Testis (tissue), 3 donors: ENCODE measurements around the gene LBH. TPM values are rescaled to one million over a fixed set of nuclear protein-coding genes. Genes with fewer than 3 reads are reported as not detected.

Source experiments
- DNase-seq: peaks from one replicate; pipeline ENCODE4 v3.0.0-alpha.2; 2019
- H3K27ac ChIP-seq, 2 donors: fragments of 200-600 bp; sonication (generic); one replicate each; pipeline ENCODE4 v1.5.1; 2019
- H3K27me3 ChIP-seq: fragments of 200-600 bp; sonication (generic); one replicate; pipeline ENCODE4 v1.5.1; 2019
- H3K36me3 ChIP-seq: fragments of 200-600 bp; sonication (generic); one replicate; pipeline ENCODE4 v1.5.1; 2017; ENCODE audit warnings: low read depth; ENCODE audit errors: missing control alignments
- H3K4me1 ChIP-seq: fragments of 200-600 bp; sonication (generic); one replicate; pipeline ENCODE4 v1.5.1; 2019
- H3K4me3 ChIP-seq, 2 donors: fragments of 200-600 bp; sonication (generic); one replicate each; pipeline ENCODE4 v1.5.1; 2017 to 2019
- H3K9me3 ChIP-seq: fragments of 200-600 bp; sonication (generic); one replicate; pipeline ENCODE4 v1.5.1; 2017
- CTCF ChIP-seq, 3 experiments: fragments of 450-650 bp in 2 of 3; fragments of 200-600 bp in 1 of 3; sonication (generic) in 1 of 3; IDR thresholded peaks; one replicate each; pipeline ENCODE4 v1.5.1; 2016 to 2019; ENCODE audit warnings: antibody characterized with exemption in 3 of 3, mild to moderate bottlenecking in 2 of 3, moderate library complexity in 1 of 3
- POLR2A ChIP-seq: fragments of 450-650 bp; IDR thresholded peaks from one replicate; pipeline ENCODE4 v1.6.1; 2017; ENCODE audit warnings: antibody characterized with exemption, mild to moderate bottlenecking, moderate library complexity
- WGBS, 2 donors: methylation state at CpG; one replicate each; pipeline ENCODE4 v1.1.5; 2018; 5-methylcytosine and 5-hydroxymethylcytosine counted together
- intact Hi-C: fragments of 100-400 bp; cut with DNase I; formaldehyde crosslinking; loops from one replicate; pipeline ENCODE4 v1.15.1; 2023; ENCODE audit warnings: low total_unique reads
- polyA plus RNA-seq: library from polyadenylated mRNA; stranded (reverse); fragments of 350-450 nt; fragmentation: Illumina TruSeq; extraction: RNeasy Lipid Tissue Mini Kit (QIAGEN cat#74804); gene quantifications from one replicate; pipeline ENCODE4 v1.2.3, GENCODE V29; 2014; ENCODE audit warnings: low read depth, low replicate concordance; ENCODE audit not compliant: insufficient read depth
- total RNA-seq, 2 donors: library from RNA; depleted of rRNA; stranded (reverse); fragments of >200 nt; gene quantifications; one replicate each; pipeline ENCODE4 v1.2.3, GENCODE V29; 2016

Gene LBH
- total and polyA plus RNA-seq, 3 donors from 2014 or later: 23.9 to 32.1 (median 25.7) TPM

- no peak overlapping the region for H3K4me3 ChIP-seq
- no peaks in the 10 kb centered on the region for H3K27me3 ChIP-seq
- WGBS, 2 donors: 53 to 59% methylated on average over 10 of the region's 10 CpGs
- intact Hi-C loops: no loop called here
- H3K27ac ChIP-seq: peak overlapping the region; percentile 68 to 70
- TF ChIP-seq POLR2A (no peak), CTCF (IDR thresholded peaks at IDR 0.05) (no peak)
- no peaks in the 10 kb centered on the region for H3K36me3 ChIP-seq
- no peak for DNase-seq
- no peaks in the 10 kb centered on the region for H3K9me3 ChIP-seq
- peaks cover 21% of the 10 kb centered on the region for H3K4me1 ChIP-seq
Observed at GRCh38 chr2:30226144-30227032, 4.9 kb upstream of the LBH start.

GRCh38 chr2:30229596-30229995 is 1.7 kb upstream of the LBH start:
- 83 to 95% methylated on average over 3 of the region's 3 CpGs for WGBS, 2 donors
- no peak overlapping the region for H3K27ac ChIP-seq

GRCh38 chr2:30230497-30231211 is 680 bp upstream of the LBH start:
- Histone ChIP-seq H3K27ac (peak overlapping the region; percentile 57 to 88), H3K27me3 (no peaks in the 10 kb centered on the region), H3K4me3 (peak overlapping the region; percentile 70 to 73), H3K36me3 (no peaks in the 10 kb centered on the region), H3K9me3 (no peaks in the 10 kb centered on the region), H3K4me1 (peaks cover 17% of the 10 kb centered on the region)
- intact Hi-C loops: loop anchor here (10.0 kb wide), 1 partner anchor 474 kb away; no protein-coding TSS in a partner anchor
- TF ChIP-seq POLR2A (no peak), CTCF (IDR thresholded peaks at IDR 0.05) (no peak)
- DNase-seq: peak; percentile 85
- 0 to 2% methylated on average over 3 to 46 of the region's 50 CpGs for WGBS, 2 donors

More at GRCh38 chr2:30229596-30229995, 1.7 kb upstream of the LBH start:
- Histone ChIP-seq H3K27me3 (no peaks in the 10 kb centered on the region), H3K36me3 (no peaks in the 10 kb centered on the region), H3K4me1 (peaks cover 27% of the 10 kb centered on the region), H3K4me3 (no peak overlapping the region), H3K9me3 (no peaks in the 10 kb centered on the region)
- DNase-seq: no peak
- intact Hi-C loops: no loop called here
- TF ChIP-seq CTCF (IDR thresholded peaks at IDR 0.05) (no peak), POLR2A (no peak)

GRCh38 chr2:30231996-30232800 is 864 bp downstream of the LBH start:
- Histone ChIP-seq H3K4me3 (peak overlapping the region; percentile 70 to 73), H3K27me3 (no peaks in the 10 kb centered on the region), H3K4me1 (peaks cover 13% of the 10 kb centered on the region), H3K27ac (peak overlapping the region; percentile 57 to 88), H3K9me3 (no peaks in the 10 kb centered on the region), H3K36me3 (no peaks in the 10 kb centered on the region)
- intact Hi-C loops: loop anchor here (10.0 kb wide), 1 partner anchor 473 kb away; no protein-coding TSS in a partner anchor
- DNase-seq: peak; percentile 62
- 0% methylated on average over 33 to 68 of the region's 70 CpGs for WGBS, 2 donors
- TF ChIP-seq POLR2A: no peak
- TF ChIP-seq CTCF (IDR thresholded peaks at IDR 0.05): no peak
